Left cardiac atrium (tissue), 4 donors: ENCODE data around the gene HOXA9. TPM values are rescaled to one million over a fixed set of nuclear protein-coding genes. Genes with fewer than 3 reads are reported as not detected.

Source experiments
- ATAC-seq, 2 donors: fragments of 200-7000 bp; cut with Tn5 transposase; one replicate each; pipeline ENCODE4 v1.9.1; 2020; ENCODE audit warnings: mild to moderate bottlenecking in 2 of 2, moderate library complexity in 2 of 2
- DNase-seq: peaks from one replicate; pipeline ENCODE4 v3.0.0-alpha.2; 2020
- intact Hi-C, 2 donors: fragments of 100-400 bp; cut with DNase I; formaldehyde crosslinking; loops; one replicate each; pipeline versions ENCODE4 v1.14.1 to v1.15.1; 2022 to 2023
- total RNA-seq, 2 donors: library from RNA; stranded (reverse); fragmentation: NEBNext Ultra II Directional; extraction: Animal tissue kit (Norgen Biotek cat#: 25700); gene quantifications; one replicate each; pipeline ENCODE4 v1.2.1, GENCODE V29; 2021
- donor health status: DM: no; HTN: yes; CAD: no.
- donor health status: DM: no; HTN: yes; CAD: no; lungs with severe emphysema.
- donor health status: DM: yes; HTN: yes; CAD: no.
- donor health status: Dilated cardiomyopathy.

HOXA9 gene
- total RNA-seq, 2 donors from 2014 or later = not detected

DNA sequence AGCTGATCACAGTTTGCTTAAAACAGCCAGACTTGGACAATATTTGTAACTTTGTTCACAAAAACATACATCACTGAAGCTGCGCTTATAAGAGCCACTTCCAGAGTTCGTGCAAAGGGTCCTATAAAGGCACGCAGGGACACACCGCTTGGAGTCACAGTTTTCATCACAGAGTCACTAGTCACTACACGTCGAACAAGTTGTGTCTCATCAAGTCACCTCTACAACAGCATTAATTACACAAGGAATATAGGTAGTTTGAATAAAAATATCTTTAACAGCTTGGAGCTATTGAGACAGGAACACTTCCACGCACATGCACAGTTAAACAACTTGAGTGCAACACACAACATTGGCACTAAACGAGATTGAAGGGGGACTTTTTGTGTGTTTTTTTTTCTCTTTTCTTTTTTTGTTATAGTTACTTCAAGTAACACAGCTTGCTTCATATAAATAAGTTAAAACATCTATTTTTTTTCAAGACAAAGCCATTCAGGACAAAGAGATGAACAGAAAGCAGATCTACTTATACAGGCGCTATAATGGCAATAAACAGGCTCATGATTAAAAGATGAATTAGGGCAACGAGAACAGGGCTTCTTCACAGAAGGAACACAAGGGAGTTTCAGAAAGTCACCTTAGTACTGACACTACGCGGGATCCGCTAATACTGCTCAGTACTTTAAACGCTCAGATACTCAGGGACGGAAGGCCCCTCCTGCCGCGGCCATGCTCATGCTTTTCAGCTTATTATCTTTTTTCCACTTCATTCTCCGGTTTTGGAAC, 24.0 kb downstream of the HOXA9 start:
- intact Hi-C loops = no loop called here
- no peak for DNase-seq
- ATAC-seq = no peak

DNA sequence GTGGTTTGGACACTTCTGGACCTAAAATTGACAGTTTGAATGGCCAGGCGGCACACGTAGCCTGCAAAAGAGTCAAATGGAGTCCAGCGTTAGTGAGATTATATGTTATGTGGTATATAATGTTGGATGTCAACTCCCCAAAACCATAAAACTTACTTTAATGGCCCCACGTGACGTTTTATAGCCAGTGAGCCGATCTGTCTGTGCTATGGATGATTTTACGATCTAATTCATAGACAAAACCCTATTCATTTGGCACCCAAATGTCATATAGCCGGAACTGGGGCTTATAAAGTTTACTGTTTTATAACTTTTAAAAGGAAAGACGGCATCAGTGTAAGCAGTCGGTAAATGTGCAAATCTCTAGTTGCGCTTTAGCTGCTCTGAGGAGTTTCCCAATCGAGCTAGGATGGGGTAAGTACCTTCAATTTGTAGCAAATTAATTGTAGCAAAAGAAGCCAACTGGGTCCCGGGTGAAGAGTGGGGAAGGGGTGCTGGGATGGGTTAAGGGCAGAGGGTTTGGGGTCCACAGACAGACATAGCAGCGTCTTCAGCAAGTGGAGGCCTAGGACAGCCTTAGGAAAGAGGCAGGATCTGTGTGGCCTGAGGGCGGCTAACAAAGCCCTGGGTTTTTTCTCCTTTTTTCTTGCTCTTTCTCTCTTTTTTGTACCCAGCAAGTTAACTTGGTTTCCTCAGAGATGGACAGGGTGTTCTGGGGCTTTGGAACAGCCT, 25.0 kb downstream of the HOXA9 start:
- intact Hi-C loops = no loop called here
- DNase-seq (no peak), ATAC-seq (no peak)

DNA sequence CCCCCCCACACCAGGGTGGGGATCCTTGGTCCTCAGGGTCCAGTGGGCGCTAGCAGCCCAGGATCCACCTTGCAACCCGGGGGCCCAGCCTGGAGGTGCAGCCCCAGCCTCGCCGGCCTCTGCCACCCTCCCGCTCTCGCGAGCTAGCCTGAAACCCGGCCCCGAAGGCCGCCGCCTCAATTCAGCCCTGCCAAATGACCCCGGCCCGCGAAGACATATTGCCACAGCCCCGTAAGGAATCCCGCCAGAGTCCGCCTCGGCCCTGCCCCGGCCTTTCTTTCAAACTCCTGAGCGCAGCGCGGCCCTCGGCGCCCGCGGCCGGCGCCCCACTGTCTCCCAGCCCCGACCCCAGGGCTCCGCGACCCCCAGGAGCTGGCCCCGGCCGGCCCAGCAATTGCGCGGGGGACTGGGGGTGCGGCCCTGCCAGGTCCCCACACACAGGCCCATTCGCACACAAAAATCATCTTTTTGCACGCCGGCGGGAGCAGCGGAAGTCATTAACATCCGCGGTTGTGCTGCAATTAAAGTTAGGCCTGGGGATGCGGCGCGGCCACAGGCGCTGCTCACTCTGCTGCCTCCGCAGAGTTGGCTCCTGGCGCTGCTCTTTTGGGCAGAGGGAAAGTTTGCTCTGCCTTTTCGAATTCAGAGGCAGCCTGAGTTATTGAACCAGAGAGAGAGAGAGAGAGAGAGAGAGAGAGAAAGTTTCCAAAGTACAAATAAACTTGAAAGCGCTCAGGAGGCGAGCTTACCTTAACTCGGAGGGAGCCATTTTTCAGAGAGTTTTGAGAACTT, 25.8 kb downstream of the HOXA9 start:
- intact Hi-C loops = no loop called here
- DNase-seq (no peak), ATAC-seq (no peak)

DNA sequence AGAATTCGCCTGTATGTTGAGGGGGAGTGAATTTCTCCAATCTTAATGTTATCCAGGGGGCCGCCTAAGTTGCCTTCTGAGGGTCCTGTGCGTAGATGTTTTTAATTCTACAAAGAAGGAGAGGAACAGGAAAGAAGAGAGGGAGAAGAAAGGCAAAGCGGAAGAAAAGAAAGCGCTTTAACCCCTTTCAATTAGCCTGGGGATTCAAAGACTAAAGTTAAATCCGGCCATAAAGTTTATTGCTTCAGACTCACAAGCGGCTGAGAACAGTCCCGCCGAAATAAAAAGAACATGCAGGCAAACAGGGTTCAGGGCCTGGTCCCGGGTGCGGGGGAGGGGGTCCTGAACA, 26.4 kb downstream of the HOXA9 start:
- DNase-seq (no peak), ATAC-seq (no peak)
- intact Hi-C loops = no loop called here

DNA sequence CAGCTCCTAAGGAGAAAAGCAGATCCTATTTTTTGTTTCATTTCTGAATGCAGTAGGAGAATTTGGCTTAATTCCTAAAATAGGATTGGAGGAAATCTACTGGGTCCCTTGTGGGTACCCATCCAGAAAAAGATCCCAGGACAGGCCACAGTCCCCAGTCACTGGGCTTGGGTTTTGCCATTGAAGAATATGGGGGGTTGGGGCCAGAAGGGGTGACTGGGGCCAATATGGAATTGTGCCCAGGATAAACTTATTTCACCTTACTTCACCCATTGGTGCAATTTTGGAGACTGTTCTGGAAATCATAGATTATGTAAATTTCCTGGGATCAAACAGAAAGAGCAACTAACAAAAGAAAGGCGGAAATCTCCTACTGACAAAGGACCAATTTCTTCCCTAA, 26.9 kb downstream of the HOXA9 start:
- intact Hi-C loops = no loop called here
- ATAC-seq = no peak
- DNase-seq = no peak

DNA sequence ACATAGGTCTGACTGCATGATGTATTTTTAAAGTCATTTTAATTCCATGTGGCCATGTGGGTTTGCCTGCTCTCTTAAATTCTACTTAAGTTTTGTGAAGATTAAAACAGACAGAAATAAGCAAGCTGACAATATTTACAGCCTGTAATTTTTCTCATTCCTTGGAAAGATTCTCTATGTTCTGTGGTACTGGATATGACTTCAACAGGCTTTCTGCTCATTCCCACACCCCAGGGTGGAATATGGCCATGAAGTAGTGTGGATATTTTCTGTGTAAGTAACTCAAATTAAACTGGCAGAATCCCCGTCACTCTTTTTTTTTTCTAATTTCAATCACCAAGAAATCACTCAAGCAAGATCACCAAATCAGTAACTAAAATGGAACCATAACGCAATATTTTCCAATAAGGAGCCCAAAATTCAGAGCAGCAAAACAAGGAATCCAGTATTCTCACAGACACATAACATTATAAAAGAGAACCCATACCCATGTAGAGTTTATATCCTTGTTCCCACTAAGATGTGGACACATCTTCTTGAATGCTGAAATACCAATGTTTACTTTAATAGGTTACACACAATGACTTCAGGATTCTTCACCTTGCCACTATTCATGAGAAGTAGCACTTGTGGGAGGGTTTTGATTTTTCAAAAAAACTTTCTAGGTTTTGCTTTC, 27.6 kb downstream of the HOXA9 start:
- DNase-seq (no peak), ATAC-seq (no peak)
- intact Hi-C loops = no loop called here

DNA sequence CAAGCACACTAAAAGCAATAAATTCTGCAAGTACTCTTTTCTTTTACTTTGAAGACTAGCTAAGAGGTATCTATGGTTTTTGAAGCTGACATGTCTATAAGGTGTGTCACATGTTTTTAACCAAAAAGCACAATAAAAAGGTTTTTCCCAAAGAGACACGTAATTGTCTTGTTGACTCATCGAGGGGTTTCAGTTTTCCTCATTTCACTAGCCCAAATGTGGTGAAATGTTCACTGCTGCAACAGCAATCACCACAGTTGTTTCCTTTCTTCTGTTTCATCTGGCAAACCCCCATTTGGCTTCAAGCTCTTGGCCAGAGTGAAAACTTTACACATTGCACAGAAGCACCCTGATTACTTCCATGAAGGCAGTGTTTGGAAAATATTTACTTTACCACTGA, 30.9 kb downstream of the HOXA9 start:
- DNase-seq = no peak
- intact Hi-C loops = no loop called here
- no peak for ATAC-seq

DNA sequence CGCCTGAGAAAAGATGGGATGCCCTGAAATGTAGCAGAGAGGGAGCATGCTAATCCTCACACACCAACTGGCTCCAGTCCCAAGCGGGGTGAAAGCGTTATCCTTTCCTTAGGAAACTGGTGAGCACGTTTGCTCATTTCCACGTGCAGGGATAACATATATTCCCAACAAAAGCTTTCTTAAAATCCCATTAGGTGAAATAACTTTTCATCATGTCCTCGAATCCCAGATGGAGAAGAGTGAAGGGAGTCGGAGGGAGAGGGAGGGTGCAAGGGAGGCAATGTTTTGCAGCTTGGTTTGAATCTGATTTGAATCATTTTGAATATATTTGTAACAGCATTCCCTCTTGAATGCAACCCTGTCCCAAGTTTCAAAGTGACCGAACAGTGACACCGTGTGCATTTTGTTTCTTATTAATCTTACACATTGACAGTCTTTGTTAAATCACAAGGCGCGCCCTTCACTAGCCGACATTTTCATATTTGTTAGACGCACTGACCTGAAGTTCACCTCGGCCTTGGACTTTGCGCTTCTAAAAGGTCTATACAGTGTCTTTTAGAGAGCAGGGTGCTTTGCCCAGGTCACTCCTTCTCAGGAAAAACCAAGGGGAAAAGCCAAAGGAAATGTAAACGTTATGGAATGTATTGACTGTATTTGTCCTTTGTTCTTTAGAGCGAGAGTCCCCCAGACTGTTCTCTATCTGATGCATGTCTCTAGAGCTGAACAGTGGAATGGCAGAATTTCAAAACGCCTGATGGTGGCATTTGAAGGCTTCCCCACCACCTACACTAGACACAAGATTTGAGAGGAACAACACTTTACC, 31.7 kb downstream of the HOXA9 start:
- intact Hi-C loops = no loop called here
- ATAC-seq = no peak

DNA sequence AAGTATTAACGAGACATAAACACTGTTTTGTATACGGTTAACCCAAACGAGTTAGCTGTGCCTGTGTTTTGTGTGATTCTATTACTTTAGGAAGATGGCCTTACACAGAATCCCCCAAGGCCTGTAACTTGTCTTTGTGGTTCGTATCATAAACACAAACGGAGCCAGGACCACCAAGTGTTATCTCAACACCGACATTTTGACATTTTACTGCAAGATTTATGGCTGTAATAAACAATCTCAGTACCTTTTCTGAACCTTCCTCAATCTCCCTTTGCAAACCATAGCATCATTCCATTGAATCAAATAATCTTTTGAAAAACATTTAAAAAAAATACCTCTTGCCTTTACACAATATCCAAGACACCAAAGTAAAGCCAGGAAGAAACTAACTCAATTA, 32.4 kb downstream of the HOXA9 start:
- ATAC-seq = no peak
- intact Hi-C loops = no loop called here
- no peak for DNase-seq

More for the DNA sequence above, 31.7 kb downstream of the HOXA9 start:
- DNase-seq = no peak

DNA sequence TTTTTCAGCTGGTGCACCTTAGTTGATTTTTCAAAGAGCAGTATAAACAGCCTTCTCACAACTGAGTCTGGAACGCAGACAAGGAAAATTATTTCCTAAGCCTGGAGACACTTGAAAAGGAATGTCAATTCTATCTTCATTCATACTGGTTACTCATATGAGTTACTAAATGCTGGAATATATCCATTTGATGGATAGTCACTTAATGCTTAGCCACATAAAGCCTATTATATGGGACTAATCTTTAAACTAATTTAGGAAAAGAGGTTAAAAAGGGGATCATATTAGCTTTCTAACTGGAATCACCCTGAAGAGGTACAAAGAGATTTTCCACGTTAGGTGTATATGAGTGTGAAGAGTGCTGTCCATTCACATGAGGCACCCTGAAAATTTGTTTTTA, 33.1 kb downstream of the HOXA9 start:
- ATAC-seq (no peak), DNase-seq (no peak)
- intact Hi-C loops = no loop called here

DNA sequence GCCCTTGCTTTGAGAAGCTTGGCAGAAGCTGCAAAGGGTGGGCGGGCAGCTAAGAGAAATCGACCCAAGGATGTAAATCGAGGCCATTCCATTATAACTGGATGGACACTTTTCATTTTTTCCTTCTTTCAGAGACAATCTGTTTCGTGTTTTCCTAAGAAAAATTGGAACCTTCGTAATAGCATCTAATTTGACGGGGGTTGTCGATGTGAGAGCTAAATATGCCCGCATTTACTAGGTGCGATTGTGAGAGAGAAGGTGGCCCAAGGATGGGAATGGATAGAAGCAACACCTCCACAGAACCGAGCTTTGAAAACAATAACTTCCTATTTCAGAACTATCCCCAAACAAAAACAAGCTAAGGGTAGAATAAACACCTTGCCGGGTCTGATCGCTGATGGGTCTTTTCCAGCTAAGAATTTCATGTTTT, 33.9 kb downstream of the HOXA9 start:
- DNase-seq (no peak), ATAC-seq (no peak)
- intact Hi-C loops = no loop called here

DNA sequence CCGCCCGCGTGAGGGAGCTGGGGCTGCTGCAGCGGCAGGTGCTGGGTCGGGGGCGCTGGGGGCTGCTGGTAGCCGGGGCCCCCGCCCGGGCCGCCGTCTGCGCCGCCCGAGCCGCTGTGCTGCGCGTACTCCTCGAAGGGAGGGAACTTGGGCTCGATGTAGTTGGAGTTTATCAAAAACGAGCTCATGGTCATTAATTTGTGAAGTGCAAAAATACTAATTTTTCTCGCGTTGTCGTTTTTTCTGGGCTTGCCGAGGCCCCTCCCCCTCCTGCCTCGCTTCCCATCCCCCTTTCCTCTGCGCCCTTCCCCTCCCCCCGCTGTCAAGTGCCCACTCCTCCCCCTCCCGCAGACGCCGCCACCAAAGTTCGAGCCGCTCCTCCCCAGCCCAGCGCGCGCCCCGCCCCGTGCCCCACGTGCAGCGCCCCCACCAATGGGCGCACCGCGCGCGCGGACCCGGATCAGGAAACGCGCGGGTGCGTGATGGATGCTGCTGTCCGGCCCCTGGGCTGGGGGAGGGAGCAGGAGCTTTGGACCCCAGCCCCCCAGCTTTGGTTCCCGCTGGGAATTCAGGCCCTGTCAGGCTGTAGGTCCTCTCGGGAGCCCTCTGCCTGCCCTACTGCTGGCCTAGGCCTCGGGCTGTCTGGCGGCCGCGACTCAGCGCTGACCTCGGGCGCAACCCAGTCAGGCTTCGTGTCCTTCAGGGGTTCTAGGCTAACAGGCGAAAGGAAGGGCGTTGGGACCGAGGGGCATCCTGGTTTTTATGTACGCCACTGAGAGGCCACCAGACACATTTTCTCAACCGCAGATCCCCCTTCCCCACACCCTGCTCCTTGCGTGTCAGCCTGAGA, 34.6 kb downstream of the HOXA9 start, which contains the start of gene HOXA4:
TSS of gene HOXA4 (minus strand) at position 218 of the 850 bp plus-strand sequence. CDS start at position 194, 24 bp downstream.
- ATAC-seq (peak; percentile 96), DNase-seq (peak; percentile 86)
- intact Hi-C loops = no loop called here

DNA sequence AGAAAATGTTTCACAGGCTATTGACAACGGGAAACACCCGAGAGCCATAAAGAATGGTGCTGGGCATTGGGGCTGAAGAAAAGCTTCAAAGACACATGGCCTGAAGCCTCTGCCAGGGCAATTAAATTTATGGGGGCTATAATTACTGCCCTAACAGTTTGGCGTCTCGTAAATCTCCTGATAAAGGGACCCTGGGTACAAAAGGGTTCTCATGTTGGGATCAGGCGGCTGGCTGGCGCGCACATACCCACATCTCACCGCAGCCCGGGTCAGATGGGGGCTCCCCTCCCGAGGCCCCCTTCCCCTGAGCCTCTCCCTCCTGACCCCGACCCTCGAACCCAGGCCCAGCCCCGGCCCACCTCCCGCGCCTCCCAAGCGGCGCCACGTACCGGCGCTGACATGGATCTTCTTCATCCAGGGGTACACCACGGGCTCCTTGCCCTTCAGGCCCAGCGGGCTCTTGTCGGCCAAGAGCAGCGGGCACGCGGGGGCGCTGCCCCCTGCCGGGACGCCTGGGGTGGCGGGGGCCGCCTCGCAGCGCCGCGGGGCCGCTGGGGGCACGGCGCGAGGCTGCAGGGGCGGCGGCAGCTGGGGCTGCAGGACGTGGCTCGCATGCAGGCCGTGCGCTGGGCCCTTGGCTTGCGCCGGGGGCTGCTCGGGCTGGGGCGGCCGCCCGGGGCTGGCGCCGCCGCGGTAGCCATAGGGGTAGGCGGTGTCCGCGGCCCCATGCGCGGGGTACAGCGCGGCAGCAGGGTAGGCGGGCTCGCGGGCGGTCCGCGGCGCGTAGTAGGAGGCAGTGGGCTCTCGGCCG, 35.4 kb downstream of the HOXA9 start:
- DNase-seq (no peak), ATAC-seq (peak; percentile 38)
- intact Hi-C loops = no loop called here

DNA sequence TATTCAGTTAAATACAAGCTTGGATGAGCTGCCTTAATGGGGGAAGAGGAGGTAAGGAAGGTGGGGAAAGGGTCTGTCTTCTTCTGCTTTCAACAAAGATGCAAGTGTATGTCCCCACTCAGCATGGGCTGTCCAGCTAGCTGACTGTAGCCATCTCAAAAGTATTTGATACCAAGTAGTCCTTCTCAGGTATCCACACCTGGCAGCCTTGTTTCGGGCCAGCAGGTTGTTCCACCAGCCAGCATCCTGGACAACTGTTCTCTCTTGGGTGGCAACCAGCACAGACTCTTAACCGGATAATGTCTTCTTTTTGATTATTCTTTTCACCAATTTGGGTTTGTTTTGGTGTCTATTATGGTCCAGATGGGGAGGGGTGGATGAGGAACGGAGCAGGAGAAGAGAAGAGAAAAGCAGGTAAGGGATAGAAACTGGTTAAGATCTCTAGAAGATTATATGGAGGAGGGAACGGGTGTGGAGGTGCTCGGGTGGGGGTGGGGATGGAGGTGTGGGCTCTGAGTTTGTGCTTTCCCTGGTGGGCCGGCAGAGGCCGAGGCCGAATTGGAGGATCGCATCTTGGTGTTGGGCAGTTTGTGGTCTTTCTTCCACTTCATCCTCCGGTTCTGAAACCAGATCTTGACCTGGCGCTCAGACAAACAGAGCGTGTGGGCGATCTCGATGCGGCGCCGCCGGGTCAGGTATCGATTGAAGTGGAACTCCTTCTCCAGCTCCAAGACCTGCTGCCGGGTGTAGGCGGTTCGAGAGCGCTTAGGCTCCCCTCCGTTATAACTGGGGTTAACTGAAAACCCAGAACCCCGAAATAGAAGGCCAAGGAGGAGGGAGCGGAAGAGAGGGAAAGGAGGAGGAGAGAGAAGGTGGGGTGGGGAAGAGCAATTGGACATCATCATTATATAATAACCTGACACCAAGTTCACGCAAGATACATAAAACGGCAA, 36.3 kb downstream of the HOXA9 start:
- no peak for ATAC-seq
- DNase-seq = no peak
- intact Hi-C loops = no loop called here

DNA sequence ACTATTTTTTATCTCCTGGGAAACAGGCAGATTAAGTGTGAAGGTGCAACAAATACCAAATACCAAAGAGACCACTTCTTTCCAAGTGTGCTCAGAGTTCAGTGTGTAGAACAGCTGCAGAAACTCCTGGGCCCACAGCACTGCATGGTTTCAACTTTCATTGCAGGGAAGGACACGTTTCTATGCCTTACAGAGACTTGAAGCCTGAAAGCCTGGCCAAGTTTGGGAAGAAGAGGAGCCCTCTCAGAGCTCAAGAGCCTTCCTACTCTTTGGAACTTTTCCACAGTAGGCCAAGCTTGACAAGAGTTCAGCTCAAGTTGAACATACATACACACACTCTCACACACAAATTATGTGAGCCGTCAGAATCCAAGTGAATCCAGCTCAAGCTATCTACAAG, 37.3 kb downstream of the HOXA9 start:
- no peak for ATAC-seq
- intact Hi-C loops = no loop called here

More for the DNA sequence above, 37.3 kb downstream of the HOXA9 start:
- no peak for DNase-seq
